RCC 7860 (cell line): ENCODE data around the gene KCTD7.
"Not testable (repeated sequence)": the region's sequence is repeated elsewhere in the genome, so short reads cannot be mapped to it uniquely, and the experiment has no call there.

ENCODE experiments used
- DNase-seq: peaks from one replicate; pipeline ENCODE4 v3.0.0-alpha.2; 2015; ENCODE audit warnings: low spot score
- FAIRE-seq: peaks from 2 replicates; lab custom pipeline; 2012; peaks lifted over from hg19 to GRCh38; lab: Jason Lieb, UNC

KCTD7 gene

DNA sequence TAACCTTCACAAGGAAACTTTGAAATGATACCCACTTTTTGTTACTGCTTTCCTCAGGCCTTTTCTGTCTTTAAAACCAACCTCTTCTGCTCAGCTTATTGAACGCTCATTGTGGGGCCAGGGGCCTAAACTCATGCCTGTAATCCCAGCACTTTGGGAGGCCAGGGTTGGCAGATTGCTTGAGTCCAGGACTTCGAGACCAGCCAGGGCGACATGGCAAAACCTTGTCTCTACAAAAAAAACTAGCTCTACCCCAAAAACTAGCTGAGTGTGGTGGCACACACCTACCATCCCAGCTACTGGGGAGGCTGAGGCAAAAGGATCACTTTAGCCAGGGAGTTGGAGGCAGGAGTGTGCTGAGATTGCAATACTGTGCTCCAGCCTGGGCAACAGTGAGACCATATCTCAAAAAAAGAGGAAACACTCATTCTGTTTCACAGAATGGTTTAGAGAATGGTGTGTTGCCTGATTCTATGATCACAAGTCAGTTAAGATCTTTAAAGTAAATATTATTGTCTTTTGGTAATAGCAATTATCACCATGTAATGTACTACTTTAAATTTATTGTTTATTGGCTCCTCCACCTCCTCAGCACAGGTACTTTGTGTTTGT, 51.1 kb downstream of the KCTD7 start:
- DNase-seq (no peak), FAIRE-seq (no peak)

DNA sequence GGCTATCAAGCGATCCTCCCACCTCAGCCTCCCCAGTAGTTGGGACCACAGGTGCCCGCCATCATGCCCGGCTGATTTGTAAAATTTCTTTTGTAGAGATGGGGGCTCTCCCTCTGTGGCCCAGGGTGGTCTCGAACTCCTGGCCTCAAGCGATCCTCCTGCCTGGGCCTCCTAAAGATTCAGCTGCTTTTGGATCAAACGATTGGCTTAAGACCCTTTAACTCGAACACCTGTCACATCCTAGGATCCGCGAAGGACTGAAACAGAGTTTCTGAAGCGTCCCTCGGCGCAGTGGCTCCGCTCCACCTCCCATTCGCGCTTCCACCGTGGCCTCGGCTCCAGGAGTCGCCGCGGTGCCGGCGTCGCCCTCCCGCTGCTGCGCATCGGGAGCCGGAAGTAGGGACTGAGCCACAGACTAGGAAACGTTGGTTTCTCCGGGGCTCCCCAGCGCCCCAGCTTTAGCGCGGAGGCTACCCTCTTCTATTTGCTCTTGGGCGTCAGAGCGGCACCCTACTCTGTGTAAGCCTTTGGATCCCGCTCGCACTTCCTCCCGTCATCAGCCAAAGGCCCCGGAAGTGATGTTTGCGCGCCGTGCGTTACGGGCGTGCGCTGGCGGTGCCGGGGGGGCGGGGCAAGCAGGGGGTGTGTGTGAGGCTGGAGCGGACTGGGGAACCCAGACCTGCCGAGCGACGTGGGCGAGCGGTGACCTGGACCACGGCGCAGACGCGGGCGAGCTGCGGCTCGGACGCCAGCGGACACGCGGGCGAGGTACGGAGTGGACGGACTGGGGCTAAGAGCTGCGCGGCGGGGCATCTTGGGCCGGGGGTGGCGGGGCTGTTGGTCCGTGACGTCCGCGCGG, 53.0 kb downstream of the KCTD7 start:
- DNase-seq (peak; percentile 85), FAIRE-seq (no peak)

DNA sequence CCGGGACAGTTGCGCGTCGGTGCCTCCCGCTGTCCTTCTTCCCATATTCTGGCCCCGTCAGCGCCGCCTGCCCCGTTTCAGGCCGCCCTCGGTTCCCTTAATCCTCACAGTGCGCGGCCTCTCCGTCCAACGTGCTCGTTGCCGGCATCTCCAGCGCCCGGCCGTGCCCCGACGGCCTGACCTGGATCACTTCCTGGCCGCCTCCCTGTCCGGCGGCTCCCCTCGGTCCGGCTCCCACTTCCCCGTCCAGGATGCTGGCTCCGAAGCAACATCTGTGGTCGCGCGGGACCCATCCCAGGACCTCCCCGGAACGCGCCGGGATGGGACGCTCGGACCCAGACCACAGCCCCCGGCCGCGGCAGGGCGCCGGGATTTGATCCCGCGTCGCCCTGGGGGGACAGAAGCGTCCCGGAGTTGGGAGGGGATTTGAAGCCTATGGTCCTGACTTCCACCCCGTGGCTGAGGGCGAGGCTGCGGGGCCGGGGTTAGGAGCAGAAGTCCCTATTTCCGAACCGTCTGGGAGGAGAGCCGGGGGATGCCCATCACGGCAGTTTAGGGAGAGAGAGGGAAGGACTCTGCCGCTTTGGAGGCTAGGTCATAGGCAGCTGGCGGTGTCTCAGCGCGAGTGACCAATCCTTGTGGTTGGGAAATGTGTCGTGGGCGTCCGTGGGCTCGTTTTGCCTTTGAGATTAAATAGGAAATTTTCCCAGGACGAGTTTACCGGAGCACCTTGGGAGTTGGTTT, 53.8 kb downstream of the KCTD7 start:
- DNase-seq = peak; percentile 27
- FAIRE-seq = no peak

DNA sequence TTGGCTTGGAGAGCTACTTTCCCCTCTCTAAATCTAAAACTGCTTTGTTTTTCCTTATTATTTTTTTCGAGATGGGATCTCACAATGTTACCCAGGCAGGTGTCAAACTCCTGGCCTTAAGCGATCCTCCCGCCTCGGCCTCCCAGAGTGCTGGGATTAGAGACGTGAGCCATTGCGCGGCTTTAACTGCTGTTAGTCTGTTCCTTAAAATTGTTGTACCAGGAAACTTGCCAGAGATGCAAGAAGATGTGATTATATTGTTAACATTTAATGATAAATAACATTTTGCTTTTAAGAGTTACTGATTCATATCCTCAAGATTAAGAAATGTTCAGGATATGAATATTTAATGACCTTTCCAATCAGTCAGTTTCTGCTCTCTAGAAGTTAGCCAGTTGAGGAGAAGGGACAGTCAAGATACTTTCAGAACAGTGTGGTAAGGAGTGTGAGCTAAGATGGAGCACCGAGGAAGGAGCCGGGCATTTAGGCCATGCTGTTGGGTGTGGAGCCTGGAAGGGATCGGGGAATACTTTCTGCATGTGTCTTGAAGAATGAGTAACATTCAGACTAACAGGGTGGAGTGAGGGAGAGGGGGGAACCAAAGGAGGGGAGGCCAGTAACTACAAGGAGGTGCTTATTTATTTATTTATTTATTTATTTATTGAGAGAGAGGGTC, 54.6 kb downstream of the KCTD7 start:
- not testable (repeated sequence) for FAIRE-seq, DNase-seq

DNA sequence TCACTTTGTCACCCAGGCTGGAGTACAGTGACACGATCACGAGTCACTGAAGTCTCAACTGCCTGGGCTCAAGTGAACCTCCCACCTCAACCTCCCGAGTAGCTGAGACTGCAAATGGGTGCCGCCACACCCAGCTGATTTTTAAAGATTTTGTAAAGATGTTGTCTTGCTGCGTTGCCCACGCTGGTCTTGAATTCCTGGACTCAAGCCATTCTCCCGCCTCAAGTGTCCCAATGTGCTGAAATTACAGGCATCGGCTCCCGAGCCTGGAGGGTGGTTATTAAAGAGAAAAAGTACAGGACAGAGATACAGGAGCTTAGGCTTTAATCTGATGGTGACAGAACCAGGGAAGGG, 55.1 kb downstream of the KCTD7 start:
- DNase-seq (no peak), FAIRE-seq (no peak)

DNA sequence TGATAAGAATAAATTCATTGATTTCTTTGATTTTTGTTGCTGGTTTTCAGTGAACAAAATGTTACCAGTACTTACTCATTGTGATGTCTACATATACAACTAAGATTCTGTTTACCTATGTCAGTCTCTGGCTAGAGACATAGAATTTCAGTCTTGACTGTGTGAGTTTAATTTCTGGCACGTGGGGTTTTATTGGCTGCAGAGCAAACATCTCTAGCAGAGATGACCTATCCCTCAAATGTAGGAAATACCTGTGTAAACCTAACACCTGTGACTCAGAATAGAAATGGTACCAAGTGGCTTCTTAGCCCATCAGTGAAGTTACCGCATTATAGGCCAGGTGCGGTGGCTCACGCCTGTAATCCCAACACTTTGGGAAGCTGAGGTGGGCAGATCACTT, 57.0 kb downstream of the KCTD7 start:
- DNase-seq, FAIRE-seq: not testable (repeated sequence)

DNA sequence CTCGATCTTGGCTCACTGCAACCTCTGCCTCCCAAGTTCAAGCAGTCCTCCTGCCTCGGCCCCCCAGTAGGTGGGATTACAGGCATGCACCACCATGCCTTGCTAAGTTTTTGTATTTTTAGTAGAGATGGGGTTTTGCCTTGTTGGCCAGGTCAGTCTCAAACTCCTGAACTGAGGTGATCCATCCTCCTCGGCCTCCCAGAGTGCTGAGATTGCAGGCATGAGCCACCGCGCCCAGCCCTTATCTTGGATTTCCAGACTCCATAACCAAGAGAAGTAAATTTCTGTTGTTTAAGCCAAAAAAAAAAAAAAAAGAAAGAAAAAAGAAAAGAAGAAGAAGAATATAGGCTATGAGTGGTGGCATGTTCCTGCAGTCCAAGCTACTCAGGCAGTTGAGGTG, 58.5 kb downstream of the KCTD7 start:
- DNase-seq = no peak
- FAIRE-seq = no peak

DNA sequence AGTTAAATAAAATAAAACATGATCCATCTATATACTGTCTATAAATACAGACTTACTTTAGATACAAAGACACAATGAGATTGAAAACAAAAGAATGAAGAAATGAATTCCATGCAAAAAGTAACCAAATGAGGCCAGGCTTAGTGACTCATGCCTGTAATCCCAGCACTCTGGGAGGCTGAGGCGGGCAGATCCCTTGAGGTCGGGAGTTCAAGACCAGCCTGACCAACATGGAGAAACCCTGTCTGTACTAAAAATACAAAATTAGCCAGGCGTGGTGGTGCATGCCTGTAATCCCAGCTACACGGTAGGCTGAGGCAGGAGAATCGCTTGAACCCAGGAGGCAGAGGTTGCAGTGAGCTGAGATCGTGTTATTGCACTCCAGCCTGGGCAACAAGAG, 59.0 kb downstream of the KCTD7 start:
- FAIRE-seq, DNase-seq: not testable (repeated sequence)

DNA sequence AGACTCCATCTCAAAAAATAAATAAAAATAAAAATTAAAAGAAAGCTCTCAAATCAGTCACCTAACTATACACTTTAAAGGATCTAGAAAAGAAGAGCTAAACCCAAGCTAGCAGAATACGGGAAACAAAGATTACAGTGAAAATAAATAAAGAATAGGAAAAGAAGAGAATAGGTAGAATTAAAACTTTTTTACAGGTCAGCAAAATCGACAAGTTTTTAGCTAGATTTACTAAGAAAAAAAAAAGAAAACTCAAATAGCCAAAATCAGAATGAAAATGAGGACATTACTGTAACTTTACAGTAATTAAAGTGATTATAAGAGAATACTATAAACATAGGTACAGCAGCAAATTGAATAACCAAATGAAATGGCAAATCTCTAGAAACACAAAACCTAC, 60.4 kb downstream of the KCTD7 start:
- DNase-seq (no peak), FAIRE-seq (no peak)

DNA sequence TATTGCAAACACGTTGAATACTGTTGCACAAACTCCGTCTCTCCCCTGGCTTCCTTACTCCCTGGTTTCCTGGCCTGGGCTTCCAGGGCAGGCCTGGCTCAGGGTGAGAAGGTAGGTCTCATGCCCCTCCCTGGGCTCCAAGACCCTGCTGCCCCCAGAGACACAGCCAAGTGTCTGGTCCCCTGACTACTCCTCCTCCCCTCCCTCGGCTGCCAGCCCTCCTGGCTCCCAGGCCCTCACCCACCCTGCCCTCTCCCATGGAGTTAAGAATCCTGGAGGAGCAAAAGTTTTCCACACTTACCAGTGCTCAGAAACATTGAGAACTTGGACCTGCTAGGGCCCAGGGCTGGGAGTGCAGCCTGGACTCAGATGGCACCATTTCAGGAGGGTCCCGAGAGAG, 64.7 kb downstream of the KCTD7 start:
- no peak for DNase-seq
- no peak for FAIRE-seq
